Gastrocnemius medialis (tissue), 4 donors: ENCODE measurements around the gene TRPV6.

Experiments
- CTCF ChIP-seq, 5 experiments: fragments of 450-650 bp in 3 of 5; fragments of 200-600 bp in 2 of 5; sonication (generic) in 2 of 5; IDR thresholded peaks in 4 of 5; conservative IDR thresholded peaks in 1 of 5; 1 replicate in 4 of 5; 2 replicates in 1 of 5; pipeline ENCODE4 v1.5.1; 2016 to 2019; ENCODE audit warnings: antibody characterized with exemption in 5 of 5, mild to moderate bottlenecking in 3 of 5, moderate library complexity in 3 of 5
- POLR2A ChIP-seq, 2 donors: fragments of 450-650 bp; IDR thresholded peaks; one replicate each; pipeline ENCODE4 v1.6.1; 2017; ENCODE audit warnings: antibody characterized with exemption in 2 of 2, mild to moderate bottlenecking in 2 of 2, moderate library complexity in 2 of 2

GRCh38 chr7:142905759-142906158 is 20.2 kb upstream of the TRPV6 start:
- TF ChIP-seq CTCF (IDR thresholded peaks at IDR 0.05 in 4 of 5, conservative IDR thresholded peaks at IDR 0.05 in 1 of 5) (no peak), POLR2A (IDR thresholded peaks at IDR 0.05) (no peak)
